DND-41 (cell line): ENCODE measurements around the gene NOS1.

ENCODE experiments used
- ATAC-seq: fragments of 200-7000 bp; cut with Tn5 transposase; 3 replicates; pipeline ENCODE4 v1.9.1; 2021; ENCODE audit warnings: low read depth; ENCODE audit not compliant: insufficient read depth
- DNase-seq: peaks from one replicate; pipeline ENCODE4 v3.0.0-alpha.2; 2020
- H2AFZ ChIP-seq: 2 replicates; pipeline ENCODE4 v1.6.0; 2012; ENCODE audit warnings: low read depth, low read length
- H3K27ac ChIP-seq: 2 replicates; pipeline ENCODE4 v1.5.1; 2012; ENCODE audit warnings: low read length, inconsistent platforms
- H3K27me3 ChIP-seq: fragments of 200-600 bp; sonication (generic); 2 replicates; pipeline ENCODE4 v1.6.0; 2012; ENCODE audit warnings: low read length, mild to moderate bottlenecking, inconsistent platforms; ENCODE audit not compliant: insufficient read depth, poor library complexity
- H3K36me3 ChIP-seq: 2 replicates; pipeline ENCODE4 v1.5.1; 2012; ENCODE audit warnings: low read length, inconsistent platforms; ENCODE audit not compliant: insufficient read depth
- H3K4me1 ChIP-seq: 2 replicates; pipeline ENCODE4 v1.5.1; 2012; ENCODE audit warnings: mild to moderate bottlenecking, low read length; ENCODE audit not compliant: insufficient read depth
- H3K4me2 ChIP-seq: 2 replicates; pipeline ENCODE4 v1.6.0; 2012; ENCODE audit warnings: mild to moderate bottlenecking, moderate library complexity, low read length, inconsistent platforms; ENCODE audit not compliant: insufficient read depth
- H3K4me3 ChIP-seq, 2 experiments: fragments of 200-600 bp in 1 of 2; shearing (Covaris generic) in 1 of 2; 2 replicates each; pipeline ENCODE4 v1.5.1; 2012 to 2016; ENCODE audit warnings: inconsistent platforms in 2 of 2, low read length in 2 of 2, mild to moderate bottlenecking in 2 of 2, low read depth in 1 of 2, moderate library complexity in 1 of 2
- H3K79me2 ChIP-seq: 2 replicates; pipeline ENCODE4 v1.6.0; 2012; ENCODE audit warnings: low read length, inconsistent platforms; ENCODE audit not compliant: insufficient read depth
- H3K9ac ChIP-seq: 2 replicates; pipeline ENCODE4 v1.6.0; 2012; ENCODE audit warnings: low read depth, mild to moderate bottlenecking, inconsistent platforms, low read length, moderate library complexity
- H3K9me3 ChIP-seq: 2 replicates; pipeline ENCODE4 v1.5.1; 2012; ENCODE audit warnings: low read length, moderate library complexity, mild to moderate bottlenecking, inconsistent platforms; ENCODE audit not compliant: insufficient read depth, severe bottlenecking
- H4K20me1 ChIP-seq: 2 replicates; pipeline ENCODE4 v1.6.0; 2012; ENCODE audit warnings: low read length; ENCODE audit not compliant: insufficient read depth
- EZH2 ChIP-seq: IDR thresholded peaks from 3 replicates; pipeline ENCODE4 v1.6.1; 2012; ENCODE audit warnings: borderline replicate concordance, low read depth, mild to moderate bottlenecking, moderate library complexity, low read length, inconsistent platforms; ENCODE audit not compliant: severe bottlenecking
- TF ChIP-seq, protein P1 (sequence below): IDR thresholded peaks from 2 replicates; pipeline ENCODE4 v1.5.1; 2012; ENCODE audit warnings: borderline replicate concordance, low read length, moderate library complexity, mild to moderate bottlenecking; ENCODE audit not compliant: poor library complexity, severe bottlenecking; ENCODE audit errors: extremely low read depth

Gene NOS1

GRCh38 chr12:117261247-117261646 lies 100.2 kb downstream of the NOS1 start:
- H3K79me2 ChIP-seq: no peaks in the 10 kb centered on the region
- peaks cover 10% of the 10 kb centered on the region for H3K27me3 ChIP-seq
- no peak overlapping the region for H3K4me3 ChIP-seq
- no peak overlapping the region for H3K27ac ChIP-seq
- TF ChIP-seq, protein P1, sequence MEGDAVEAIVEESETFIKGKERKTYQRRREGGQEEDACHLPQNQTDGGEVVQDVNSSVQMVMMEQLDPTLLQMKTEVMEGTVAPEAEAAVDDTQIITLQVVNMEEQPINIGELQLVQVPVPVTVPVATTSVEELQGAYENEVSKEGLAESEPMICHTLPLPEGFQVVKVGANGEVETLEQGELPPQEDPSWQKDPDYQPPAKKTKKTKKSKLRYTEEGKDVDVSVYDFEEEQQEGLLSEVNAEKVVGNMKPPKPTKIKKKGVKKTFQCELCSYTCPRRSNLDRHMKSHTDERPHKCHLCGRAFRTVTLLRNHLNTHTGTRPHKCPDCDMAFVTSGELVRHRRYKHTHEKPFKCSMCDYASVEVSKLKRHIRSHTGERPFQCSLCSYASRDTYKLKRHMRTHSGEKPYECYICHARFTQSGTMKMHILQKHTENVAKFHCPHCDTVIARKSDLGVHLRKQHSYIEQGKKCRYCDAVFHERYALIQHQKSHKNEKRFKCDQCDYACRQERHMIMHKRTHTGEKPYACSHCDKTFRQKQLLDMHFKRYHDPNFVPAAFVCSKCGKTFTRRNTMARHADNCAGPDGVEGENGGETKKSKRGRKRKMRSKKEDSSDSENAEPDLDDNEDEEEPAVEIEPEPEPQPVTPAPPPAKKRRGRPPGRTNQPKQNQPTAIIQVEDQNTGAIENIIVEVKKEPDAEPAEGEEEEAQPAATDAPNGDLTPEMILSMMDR: no peak
- no peak for TF ChIP-seq EZH2
- DNase-seq: no peak
- no peaks in the 10 kb centered on the region for H3K4me1 ChIP-seq
- no peaks in the 10 kb centered on the region for H3K36me3 ChIP-seq
- H3K4me2 ChIP-seq: no peak overlapping the region
- ATAC-seq: no peak
- no peaks in the 10 kb centered on the region for H4K20me1 ChIP-seq
- no peaks in the 10 kb centered on the region for H3K9me3 ChIP-seq
- no peak overlapping the region for H3K9ac ChIP-seq
- H2AFZ ChIP-seq: no peak overlapping the region

- H3K9me3 ChIP-seq: peaks cover 2% of the 10 kb centered on the region
- no peak overlapping the region for H3K4me3 ChIP-seq
- DNase-seq (no peak), ATAC-seq (no peak)
- H2AFZ ChIP-seq: no peak overlapping the region
- no peaks in the 10 kb centered on the region for H4K20me1 ChIP-seq
- no peak for TF ChIP-seq EZH2
- peaks cover 19% of the 10 kb centered on the region for H3K27me3 ChIP-seq
- no peaks in the 10 kb centered on the region for H3K79me2 ChIP-seq
- no peaks in the 10 kb centered on the region for H3K4me1 ChIP-seq
- H3K4me2 ChIP-seq: no peak overlapping the region
- no peak overlapping the region for H3K27ac ChIP-seq
- H3K36me3 ChIP-seq: no peaks in the 10 kb centered on the region
- H3K9ac ChIP-seq: no peak overlapping the region
These were observed 106.0 kb downstream of the NOS1 start for GRCh38 chr12:117255386-117255785.

DNA sequence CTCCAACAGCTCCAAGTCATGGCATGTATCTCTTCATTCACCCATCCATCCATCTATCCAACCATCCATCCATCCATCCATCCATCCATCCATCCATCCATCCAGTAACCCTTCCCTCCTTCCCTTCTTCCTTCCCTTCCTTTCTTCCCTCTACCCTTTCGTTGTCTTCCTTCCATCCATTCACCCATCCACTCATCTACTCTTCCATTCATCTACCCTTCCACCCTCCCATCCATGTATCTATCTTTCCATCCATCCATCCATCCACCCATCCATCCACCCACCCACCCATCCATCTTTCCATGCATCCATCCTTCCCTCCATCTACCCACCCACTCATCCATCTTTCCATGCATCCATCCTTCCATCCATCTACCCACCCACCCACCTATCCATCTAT lies 117.9 kb downstream of the NOS1 start:
- DNase-seq (no peak), ATAC-seq (no peak)
- H3K4me3 ChIP-seq: no peak overlapping the region

DNA sequence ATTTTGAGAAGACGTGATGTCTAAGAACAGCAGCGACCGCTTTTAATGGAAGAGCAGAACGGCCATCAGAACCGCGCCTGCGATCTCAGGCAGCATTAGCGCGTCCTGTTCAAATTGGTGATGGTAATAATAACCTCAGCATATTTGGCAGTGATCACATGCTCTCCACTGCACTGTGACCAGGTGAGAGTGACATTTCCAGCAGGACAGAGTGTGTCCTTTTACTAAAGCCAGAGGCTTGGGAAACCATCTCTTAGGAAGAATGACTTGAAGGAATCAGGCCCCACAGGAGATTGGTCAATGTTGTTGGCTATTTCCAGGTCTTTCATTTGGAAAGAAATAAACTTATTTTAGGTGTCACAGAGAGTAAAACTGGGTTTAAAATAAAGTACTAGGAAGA lies 119.7 kb downstream of the NOS1 start:
- H3K36me3 ChIP-seq: no peaks in the 10 kb centered on the region
- H2AFZ ChIP-seq: no peak overlapping the region
- no peaks in the 10 kb centered on the region for H3K4me1 ChIP-seq
- peaks cover 30% of the 10 kb centered on the region for H3K27me3 ChIP-seq
- no peaks in the 10 kb centered on the region for H3K9me3 ChIP-seq
- H3K27ac ChIP-seq: no peak overlapping the region
- ATAC-seq (no peak), DNase-seq (no peak)
- H4K20me1 ChIP-seq: no peaks in the 10 kb centered on the region
- H3K4me3 ChIP-seq: no peak overlapping the region
- H3K4me2 ChIP-seq: no peak overlapping the region
- no peak overlapping the region for H3K9ac ChIP-seq
- H3K79me2 ChIP-seq: no peaks in the 10 kb centered on the region
- TF ChIP-seq, protein P1: no peak
- no peak for TF ChIP-seq EZH2

More for the DNA sequence above, 117.9 kb downstream of the NOS1 start:
- no peak for TF ChIP-seq EZH2
- TF ChIP-seq, protein P1: no peak
- Histone ChIP-seq H4K20me1 (no peaks in the 10 kb centered on the region), H3K9me3 (no peaks in the 10 kb centered on the region), H3K4me1 (no peaks in the 10 kb centered on the region), H3K9ac (no peak overlapping the region), H3K36me3 (no peaks in the 10 kb centered on the region), H3K27ac (no peak overlapping the region), H3K4me2 (no peak overlapping the region), H2AFZ (no peak overlapping the region), H3K27me3 (peaks cover 21% of the 10 kb centered on the region), H3K79me2 (no peaks in the 10 kb centered on the region)
